ENCODE measurements around the gene GPRIN3.

DNA sequence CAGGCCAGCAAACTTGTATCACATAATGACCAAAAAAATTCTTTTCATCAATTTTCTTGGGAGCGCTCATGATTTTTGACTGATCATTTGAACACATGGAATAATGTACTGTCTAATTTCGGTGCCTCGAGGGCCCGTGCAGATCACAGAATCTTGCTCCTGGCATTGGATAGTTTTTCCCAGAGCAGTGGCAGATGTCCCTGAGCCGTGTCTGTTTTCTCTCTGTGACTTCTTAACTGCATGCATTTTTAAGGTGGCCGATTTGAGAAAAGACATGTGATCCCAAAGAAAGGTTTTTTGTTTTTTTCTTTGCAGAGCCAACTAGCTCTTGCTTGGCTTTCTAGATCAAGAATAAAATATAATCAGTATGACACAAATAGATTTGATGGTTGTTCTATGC, 19.7 kb downstream of the GPRIN3 start:
- TF ChIP-seq, protein P1, sequence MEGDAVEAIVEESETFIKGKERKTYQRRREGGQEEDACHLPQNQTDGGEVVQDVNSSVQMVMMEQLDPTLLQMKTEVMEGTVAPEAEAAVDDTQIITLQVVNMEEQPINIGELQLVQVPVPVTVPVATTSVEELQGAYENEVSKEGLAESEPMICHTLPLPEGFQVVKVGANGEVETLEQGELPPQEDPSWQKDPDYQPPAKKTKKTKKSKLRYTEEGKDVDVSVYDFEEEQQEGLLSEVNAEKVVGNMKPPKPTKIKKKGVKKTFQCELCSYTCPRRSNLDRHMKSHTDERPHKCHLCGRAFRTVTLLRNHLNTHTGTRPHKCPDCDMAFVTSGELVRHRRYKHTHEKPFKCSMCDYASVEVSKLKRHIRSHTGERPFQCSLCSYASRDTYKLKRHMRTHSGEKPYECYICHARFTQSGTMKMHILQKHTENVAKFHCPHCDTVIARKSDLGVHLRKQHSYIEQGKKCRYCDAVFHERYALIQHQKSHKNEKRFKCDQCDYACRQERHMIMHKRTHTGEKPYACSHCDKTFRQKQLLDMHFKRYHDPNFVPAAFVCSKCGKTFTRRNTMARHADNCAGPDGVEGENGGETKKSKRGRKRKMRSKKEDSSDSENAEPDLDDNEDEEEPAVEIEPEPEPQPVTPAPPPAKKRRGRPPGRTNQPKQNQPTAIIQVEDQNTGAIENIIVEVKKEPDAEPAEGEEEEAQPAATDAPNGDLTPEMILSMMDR (IDR thresholded peaks at IDR 0.05; ENCODE audit: borderline replicate concordance, extremely low read depth, low read length, poor library complexity, severe bottlenecking) = no peak
- no peak for TF ChIP-seq EZH2 (IDR thresholded peaks at IDR 0.05; ENCODE audit: borderline replicate concordance, low read depth, low read length, severe bottlenecking)

Data from DND-41 (cell line).